Amniotic epithelial cell (primary cell): ENCODE measurements around the gene NAPEPLD.
"Not testable (repeated sequence)": the region's sequence is repeated elsewhere in the genome, so short reads cannot be mapped to it uniquely, and the experiment has no call there.

Source experiments
- DNase-seq: peaks from one replicate; pipeline ENCODE4 v3.0.0-alpha.2; 2010; ENCODE audit warnings: low read depth

The NAPEPLD gene

DNA sequence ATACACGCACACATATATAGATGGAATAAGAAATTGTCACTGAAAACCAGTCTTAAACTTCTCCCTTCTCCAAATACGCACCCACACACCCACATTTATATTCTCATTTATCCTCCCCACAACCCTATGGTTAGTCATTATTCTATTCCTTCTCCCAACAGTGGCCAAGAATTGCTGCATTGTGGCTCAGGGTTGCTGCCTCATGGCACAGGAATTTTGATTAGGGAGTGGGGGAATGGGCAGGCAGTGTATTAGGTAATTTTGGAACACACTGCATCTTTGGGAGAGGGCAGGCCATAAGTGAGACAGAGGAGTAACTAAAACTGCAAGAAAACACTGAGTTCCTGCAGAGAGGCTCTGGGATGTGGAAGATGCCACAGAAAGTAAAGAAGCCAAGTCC lies 35.7 kb downstream of the NAPEPLD start:
- DNase-seq = peak; percentile 93

- DNase-seq = not testable (repeated sequence)
These were observed 42.2 kb downstream of the NAPEPLD start for GRCh38 chr7:103106703-103107070.

- peak; percentile 38 for DNase-seq
These were observed 42.7 kb downstream of the NAPEPLD start for GRCh38 chr7:103106005-103106702.

GRCh38 chr7:103101543-103101942 lies 47.4 kb downstream of the NAPEPLD start:
- no peak for DNase-seq

DNA sequence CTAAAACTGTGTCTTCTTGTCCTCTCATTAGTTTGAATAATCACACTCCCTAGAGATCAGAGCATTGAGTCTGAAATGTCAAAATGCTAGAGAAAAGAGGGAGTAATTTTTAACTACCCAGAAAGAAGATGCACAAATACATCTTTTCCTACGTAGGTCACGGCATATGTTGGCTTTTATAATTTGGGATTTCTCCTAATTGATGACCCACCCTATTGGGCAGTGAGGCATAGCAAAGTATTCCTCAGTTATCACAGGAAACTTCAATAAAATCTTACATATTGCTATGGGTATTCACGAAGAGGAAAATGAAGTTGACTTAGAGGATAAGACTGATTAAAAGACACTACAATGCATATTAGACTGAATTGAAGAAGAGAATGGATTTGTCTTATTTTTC lies 48.6 kb downstream of the NAPEPLD start:
- DNase-seq = no peak

DNA sequence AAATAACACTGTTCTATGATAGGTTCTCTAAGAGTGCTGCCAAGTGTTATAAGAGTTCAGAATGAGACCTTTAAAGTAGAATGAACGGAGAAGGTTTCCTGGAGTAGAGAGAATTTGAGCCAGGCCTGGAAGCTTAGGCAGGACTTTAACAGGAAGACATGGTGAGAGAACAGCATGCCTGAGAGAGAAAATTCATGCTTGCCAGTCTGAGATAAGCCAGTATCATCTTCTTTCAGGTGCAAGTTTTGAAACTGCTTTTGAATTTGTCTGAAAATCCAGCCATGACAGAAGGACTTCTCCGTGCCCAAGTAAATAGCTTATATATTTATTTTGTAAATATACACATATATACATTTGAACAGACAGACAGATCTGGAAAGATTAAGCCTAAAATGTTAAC lies 51.9 kb downstream of the NAPEPLD start:
- no peak for DNase-seq

DNA sequence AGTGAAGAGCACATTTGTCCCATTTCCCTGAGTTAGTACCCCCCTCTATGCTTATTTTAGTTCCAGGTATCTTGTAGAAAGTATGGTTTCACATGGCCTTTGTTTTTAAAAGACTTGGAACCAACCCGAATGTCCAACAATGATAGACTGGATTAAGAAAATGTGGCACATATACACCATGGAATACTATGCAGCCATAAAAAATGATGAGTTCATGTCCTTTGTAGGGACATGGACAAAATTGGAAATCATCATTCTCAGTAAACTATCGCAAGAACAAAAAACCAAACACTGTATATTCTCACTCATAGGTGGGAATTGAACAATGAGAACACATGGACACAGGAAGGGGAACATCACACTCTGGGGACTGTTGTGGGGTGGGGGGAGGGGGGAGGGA lies 53.3 kb downstream of the NAPEPLD start:
- DNase-seq = not testable (repeated sequence)

DNA sequence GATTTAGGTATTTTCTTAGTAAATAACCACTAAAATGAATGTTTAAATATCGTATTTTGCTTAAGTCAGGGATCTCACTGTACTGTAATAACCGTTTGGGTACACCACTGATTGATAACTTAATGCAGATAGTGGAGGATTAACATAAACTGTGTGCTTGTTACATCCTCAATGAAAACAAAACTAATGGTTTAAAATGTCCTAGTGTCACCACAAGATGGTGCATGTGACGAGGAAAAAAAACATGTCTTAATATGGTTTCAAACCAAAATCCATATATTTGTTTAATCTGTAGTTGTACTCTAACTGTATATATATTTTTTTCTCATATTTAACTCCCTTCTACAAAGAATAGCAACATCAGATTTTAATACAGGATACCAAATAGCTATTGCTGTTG lies 54.8 kb downstream of the NAPEPLD start:
- DNase-seq = no peak

DNA sequence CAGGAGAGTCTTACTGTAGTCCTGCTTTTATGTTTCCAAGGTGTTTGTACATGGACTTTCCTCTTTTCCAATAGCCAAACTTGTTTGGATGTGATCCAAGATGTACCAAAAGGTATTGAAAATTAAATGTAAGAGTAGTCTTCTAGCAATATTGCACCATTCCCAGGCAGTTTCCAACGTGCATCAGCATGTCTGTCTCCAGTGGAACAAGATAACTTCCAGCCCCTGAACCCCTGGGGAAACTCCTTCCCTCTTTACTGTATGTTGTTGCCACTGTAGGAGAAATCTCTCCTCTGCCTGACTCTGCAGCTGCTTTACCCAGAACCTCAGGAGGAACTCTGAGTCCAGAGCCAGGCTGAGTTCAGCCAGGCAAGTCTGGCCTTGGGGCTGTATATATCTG lies 55.5 kb downstream of the NAPEPLD start:
- DNase-seq = no peak

DNA sequence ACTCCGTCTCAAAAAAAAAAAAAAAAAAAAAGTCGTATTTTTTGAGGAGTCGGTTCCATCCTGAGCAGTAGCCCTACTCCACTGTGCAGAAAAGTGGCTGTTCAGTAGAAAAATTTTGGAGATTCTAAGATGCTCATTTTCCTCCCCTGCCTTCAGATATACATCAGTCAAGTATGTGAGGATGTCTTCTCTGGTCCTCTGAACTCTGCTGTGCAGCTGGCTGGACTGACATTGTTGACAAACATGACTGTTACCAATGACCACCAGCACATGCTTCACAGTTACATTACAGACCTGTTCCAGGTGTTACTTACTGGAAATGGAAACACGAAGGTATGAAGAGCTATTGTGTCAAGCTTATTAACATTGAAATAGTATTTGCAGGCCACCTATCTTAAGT lies 56.6 kb downstream of the NAPEPLD start:
- DNase-seq = not testable (repeated sequence)

GRCh38 chr7:103083210-103083609 lies 65.7 kb downstream of the NAPEPLD start:
- no peak for DNase-seq

DNA sequence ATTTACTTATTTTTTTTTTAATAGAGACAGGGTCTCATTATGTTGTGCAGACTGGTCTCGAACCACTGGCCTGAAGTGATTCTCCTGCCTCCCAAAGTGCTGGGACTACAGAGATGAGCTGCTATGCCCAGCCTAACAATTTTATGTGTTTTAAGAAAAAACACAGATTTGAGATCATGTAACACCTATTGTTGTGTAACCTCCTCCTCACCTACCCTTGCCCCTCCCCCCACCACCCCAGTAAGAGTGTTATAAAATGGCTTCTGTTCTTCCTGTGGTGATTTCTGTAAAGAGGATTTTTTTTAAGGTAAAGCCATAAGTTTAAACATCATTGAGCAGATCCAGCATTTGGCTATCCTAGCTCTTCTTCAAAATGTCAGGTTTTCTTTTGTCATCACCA lies 66.4 kb downstream of the NAPEPLD start:
- no peak for DNase-seq

DNA sequence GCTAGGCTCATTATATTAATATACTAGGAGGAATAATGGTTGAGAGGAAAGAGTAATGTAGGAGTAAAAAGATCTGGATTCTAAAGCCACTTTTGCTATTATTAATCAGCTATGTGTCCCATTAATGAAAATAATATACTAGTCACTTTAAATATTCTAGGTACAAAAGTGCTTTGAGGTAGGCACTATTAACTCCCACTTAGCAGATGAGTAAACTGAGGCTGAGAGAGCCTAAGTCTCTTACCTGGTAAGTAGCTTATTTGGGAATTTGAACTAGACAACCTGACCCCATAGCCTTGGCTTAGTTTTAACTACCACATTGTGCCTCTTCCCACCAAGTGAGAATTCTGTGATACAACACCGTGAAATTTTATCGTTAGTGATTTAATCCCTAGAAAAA lies 68.0 kb downstream of the NAPEPLD start:
- no peak for DNase-seq

DNA sequence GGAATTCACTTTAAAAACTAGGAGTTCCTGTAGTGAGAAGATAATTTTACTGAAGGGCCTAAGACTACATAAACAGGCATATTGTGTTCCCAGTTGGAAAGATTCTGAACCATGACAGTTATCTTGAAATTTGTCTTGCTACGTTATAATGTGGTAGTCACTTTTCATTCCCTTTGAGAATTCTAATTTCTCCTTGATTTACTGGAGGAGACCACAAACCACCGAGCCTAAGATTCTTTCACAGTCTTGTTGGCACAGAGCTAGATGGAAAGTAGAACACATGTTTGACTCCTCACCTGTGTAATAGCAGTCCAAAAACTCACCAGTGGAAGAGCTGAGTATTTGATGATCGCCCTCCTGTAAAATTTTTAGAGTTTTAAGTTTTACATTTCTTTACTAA lies 69.1 kb downstream of the NAPEPLD start:
- DNase-seq = no peak

DNA sequence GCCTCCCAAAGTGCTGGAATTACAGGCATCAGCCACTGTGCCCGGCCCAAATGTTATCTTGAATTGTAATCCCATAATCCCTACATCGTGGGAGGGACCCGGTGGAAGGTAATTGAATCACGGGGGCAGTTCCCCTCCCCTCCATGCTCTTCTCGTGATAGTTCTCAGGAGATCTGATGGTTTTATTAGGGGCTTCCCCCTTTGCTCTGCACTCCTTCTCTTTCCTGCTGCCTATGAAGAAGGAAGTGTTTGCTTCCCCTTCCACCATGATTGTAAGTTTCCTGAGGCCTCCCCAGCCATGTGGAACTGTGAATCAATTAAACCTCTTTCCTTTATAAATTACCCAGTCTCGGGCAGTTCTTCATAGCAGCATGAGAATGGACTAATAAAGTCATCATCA lies 70.7 kb downstream of the NAPEPLD start:
- DNase-seq = not testable (repeated sequence)

DNA sequence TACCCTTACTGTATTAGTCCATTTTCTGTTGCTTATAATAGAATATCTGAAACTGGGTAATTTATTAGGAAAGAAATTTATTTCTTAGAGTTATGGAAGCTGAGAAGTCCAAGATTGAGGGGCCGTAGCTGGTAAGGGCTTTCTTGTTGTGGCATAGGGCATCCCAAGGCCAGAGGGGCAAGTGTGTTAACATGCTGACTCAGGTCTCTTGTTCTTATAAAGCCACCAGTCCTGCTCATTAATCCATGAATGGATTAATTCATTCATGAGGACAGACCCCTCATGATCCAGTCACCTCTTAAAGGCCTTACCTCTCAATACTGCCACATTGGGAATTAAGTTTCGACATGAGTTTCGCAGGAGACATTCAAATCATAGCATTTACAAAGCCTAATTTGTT lies 71.6 kb downstream of the NAPEPLD start:
- no peak for DNase-seq

DNA sequence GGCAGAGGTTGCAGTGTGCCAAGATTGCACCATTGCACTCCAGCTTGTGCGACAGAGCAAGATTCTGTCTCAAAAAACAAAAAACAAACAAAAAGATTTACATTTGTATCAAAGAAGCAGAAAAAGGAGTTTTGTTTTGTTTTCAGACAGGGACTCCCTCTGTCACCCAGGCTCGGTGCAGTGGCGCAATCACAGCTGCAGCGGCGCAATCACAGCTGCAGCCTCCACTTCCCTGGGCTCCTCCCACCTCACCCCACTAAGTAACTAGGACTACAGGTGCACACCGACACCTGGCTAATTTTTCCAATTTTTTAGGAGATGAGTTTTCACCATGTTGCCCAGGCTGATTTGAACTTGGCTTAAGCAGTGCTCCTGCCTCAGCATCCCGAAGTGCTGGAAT lies 72.1 kb downstream of the NAPEPLD start:
- DNase-seq = no peak

- DNase-seq = peak; percentile 45
These were observed 73.5 kb downstream of the NAPEPLD start for GRCh38 chr7:103075337-103075918.

- peak; percentile 88 for DNase-seq
These were observed 74.2 kb downstream of the NAPEPLD start, which contains the start of the genes ARMC10 and FBXL13 for GRCh38 chr7:103074519-103075336. Gene ARMC10 (plus strand): TSS chr7:103075140. CDS start chr7:103075273, 133 bp downstream. Gene FBXL13 (minus strand): TSS chr7:103074796.

- DNase-seq = peak; percentile 67
These were observed 74.8 kb downstream of the NAPEPLD start for GRCh38 chr7:103073989-103074518.

DNA sequence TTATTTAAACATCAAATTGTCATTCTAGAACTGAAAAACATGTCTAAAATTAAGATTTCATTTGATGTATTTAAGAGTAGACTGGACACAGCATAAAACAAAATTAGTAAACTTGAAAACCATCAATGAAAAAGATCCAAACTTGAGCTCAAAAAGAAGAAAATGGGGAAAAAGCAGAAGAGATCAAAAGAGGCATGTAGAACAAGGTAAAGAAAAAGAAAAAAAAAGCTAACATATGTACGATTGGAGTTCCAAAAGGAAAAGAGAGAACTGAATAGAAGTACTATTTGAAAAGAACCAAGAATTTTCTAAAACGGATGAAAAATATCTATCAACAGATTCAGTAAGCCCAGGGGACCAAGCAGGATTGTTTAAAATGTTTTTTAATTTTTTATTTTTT lies 77.9 kb downstream of the NAPEPLD start:
- DNase-seq = no peak
